Lung (tissue), 12 donors: ENCODE results near the gene MAP3K12. TPM values are rescaled to one million over a fixed set of nuclear protein-coding genes. Genes with fewer than 3 reads are reported as not detected.

ENCODE experiments used
- ATAC-seq: fragments of 200-7000 bp; cut with Tn5 transposase; one replicate; pipeline ENCODE4 v1.9.1; 2020; ENCODE audit warnings: moderate number of reproducible peaks; ENCODE audit not compliant: insufficient read depth, low FRiP score
- DNase-seq, 3 donors: peaks; one replicate each; pipeline ENCODE4 v3.0.0-alpha.2; 2013 to 2017
- H3K27ac ChIP-seq, 2 donors: one replicate each; pipeline ENCODE4 v1.5.1; 2013; ENCODE audit warnings: mild to moderate bottlenecking in 2 of 2, moderate library complexity in 2 of 2, control low read depth in 1 of 2, inconsistent platforms in 1 of 2, low read depth in 1 of 2, low read length in 1 of 2
- H3K27me3 ChIP-seq, 3 donors: one replicate each; pipeline ENCODE4 v1.5.1; 2013; ENCODE audit warnings: low read length in 2 of 3; ENCODE audit not compliant: control insufficient read depth in 3 of 3, insufficient read depth in 3 of 3
- H3K36me3 ChIP-seq, 4 donors: one replicate each; pipeline ENCODE4 v1.5.1; 2013; ENCODE audit warnings: low read length in 4 of 4, mild to moderate bottlenecking in 1 of 4, moderate library complexity in 1 of 4; ENCODE audit not compliant: control insufficient read depth in 4 of 4, insufficient read depth in 4 of 4
- H3K4me1 ChIP-seq, 5 donors: one replicate each; pipeline ENCODE4 v1.5.1; 2013; ENCODE audit warnings: low read length in 5 of 5, mild to moderate bottlenecking in 2 of 5, moderate library complexity in 1 of 5; ENCODE audit not compliant: control insufficient read depth in 5 of 5, insufficient read depth in 5 of 5
- H3K4me3 ChIP-seq: one replicate; pipeline ENCODE4 v1.5.1; 2013; ENCODE audit warnings: mild to moderate bottlenecking, control low read depth, moderate library complexity
- H3K9ac ChIP-seq, 2 donors: one replicate each; pipeline ENCODE4 v1.5.1; 2013; ENCODE audit warnings: low read length in 2 of 2, control low read depth in 1 of 2; ENCODE audit not compliant: insufficient read depth in 1 of 2
- H3K9me3 ChIP-seq, 4 donors: one replicate each; pipeline ENCODE4 v1.5.1; 2013; ENCODE audit warnings: low read length in 3 of 4, mild to moderate bottlenecking in 1 of 4, moderate library complexity in 1 of 4; ENCODE audit not compliant: control insufficient read depth in 4 of 4, insufficient read depth in 3 of 4
- WGBS, 2 donors: extraction: QIAGEN DNeasy Blood & Tissue Kit; methylation state at CpG; one replicate each; pipeline ENCODE4 v1.1.7; 2013; 5-methylcytosine and 5-hydroxymethylcytosine counted together
- polyA plus RNA-seq, 2 donors: library from polyadenylated mRNA; stranded (reverse); fragments of 200-250 nt; gene quantifications; one replicate each; pipeline ENCODE4 v1.2.1, GENCODE V29; 2013
- total RNA-seq, 2 donors: library from RNA; depleted of rRNA in 1 of 2; stranded (reverse); fragments of >200 nt in 1 of 2; gene quantifications; one replicate each; pipeline ENCODE4 v1.2.1, GENCODE V29; 2014 to 2021
- TF ChIP-seq, protein P1 (sequence below): IDR thresholded peaks from 2 replicates; pipeline ENCODE4 v1.5.1; 2012; ENCODE audit warnings: mild to moderate bottlenecking; ENCODE audit errors: control extremely low read depth, extremely low read depth
- donor health status: control.
- donor health status: control.
- donor health status: Bipolar disorder and iron deficiency.
- donor health status: healthy.
- donor health status: DM: yes; HTN: yes; CAD: no.

Gene MAP3K12
- total and polyA plus RNA-seq, 4 donors: 13.4 to 25.4 (median 20.1) TPM

DNA sequence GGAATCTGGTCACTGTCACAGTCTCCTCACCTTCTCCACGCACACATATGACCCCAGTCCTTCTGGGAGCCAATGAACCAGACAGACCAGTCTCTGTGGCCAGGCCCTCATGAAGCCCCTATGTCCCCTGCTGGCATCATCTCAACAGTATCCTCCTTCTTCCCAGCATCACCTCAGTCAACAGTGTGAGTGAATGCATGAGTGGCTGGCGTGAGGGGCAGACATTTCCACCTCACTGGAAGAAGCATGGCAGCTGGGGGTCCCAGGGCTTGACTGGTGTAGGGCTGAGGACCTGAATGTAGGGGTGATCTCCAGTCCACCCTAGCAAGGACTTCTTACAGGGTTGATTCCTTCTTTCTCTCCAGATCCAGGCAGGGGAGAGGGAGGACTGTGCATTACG, 1.8 kb downstream of the MAP3K12 start:
- Histone ChIP-seq H3K36me3 (peaks cover 0 to 3% (median 0%) of the 10 kb centered on the region in 4 donors), H3K9ac (no peak overlapping the region), H3K9me3 (no peaks in the 10 kb centered on the region), H3K27me3 (no peaks in the 10 kb centered on the region), H3K27ac (peak overlapping the region in 1 of 2 donors; percentile 66), H3K4me1 (peaks cover 5 to 56% (median 26%) of the 10 kb centered on the region in 5 donors), H3K4me3 (no peak overlapping the region)
- ATAC-seq (no peak), DNase-seq (no peak)
- TF ChIP-seq, protein P1, sequence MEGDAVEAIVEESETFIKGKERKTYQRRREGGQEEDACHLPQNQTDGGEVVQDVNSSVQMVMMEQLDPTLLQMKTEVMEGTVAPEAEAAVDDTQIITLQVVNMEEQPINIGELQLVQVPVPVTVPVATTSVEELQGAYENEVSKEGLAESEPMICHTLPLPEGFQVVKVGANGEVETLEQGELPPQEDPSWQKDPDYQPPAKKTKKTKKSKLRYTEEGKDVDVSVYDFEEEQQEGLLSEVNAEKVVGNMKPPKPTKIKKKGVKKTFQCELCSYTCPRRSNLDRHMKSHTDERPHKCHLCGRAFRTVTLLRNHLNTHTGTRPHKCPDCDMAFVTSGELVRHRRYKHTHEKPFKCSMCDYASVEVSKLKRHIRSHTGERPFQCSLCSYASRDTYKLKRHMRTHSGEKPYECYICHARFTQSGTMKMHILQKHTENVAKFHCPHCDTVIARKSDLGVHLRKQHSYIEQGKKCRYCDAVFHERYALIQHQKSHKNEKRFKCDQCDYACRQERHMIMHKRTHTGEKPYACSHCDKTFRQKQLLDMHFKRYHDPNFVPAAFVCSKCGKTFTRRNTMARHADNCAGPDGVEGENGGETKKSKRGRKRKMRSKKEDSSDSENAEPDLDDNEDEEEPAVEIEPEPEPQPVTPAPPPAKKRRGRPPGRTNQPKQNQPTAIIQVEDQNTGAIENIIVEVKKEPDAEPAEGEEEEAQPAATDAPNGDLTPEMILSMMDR: no peak
- WGBS, 2 donors: 92 to 95% methylated on average over 3 of the region's 3 CpGs

DNA sequence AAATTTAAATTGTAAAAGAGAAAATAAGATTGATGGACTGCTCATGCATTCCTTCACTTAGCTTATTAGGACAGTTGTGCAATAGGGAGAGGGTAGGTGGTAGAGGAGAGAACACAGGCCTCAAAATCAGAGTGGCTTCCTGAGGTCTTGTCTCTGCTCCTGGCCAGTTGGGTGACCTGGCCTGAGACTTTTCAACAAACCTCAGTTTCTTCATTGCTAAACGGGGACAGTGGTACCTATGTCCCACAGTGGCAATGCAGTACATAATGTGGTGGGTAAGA, 2.6 kb downstream of the MAP3K12 start:
- Histone ChIP-seq H3K4me1 (peaks cover 2 to 54% (median 28%) of the 10 kb centered on the region in 5 donors), H3K9ac (peak overlapping the region in 1 of 2 donors; percentile 8), H3K27me3 (no peaks in the 10 kb centered on the region), H3K36me3 (peaks cover 0 to 3% (median 0%) of the 10 kb centered on the region in 4 donors), H3K27ac (peak overlapping the region; percentile 3 to 21), H3K4me3 (no peak overlapping the region), H3K9me3 (no peaks in the 10 kb centered on the region)
- TF ChIP-seq, protein P1: no peak
- DNase-seq: peak in 1 of 3 donors; percentile 47
- no peak for ATAC-seq
- WGBS, 2 donors: 75 to 76% methylated on average over 1 of the region's 1 CpG

DNA sequence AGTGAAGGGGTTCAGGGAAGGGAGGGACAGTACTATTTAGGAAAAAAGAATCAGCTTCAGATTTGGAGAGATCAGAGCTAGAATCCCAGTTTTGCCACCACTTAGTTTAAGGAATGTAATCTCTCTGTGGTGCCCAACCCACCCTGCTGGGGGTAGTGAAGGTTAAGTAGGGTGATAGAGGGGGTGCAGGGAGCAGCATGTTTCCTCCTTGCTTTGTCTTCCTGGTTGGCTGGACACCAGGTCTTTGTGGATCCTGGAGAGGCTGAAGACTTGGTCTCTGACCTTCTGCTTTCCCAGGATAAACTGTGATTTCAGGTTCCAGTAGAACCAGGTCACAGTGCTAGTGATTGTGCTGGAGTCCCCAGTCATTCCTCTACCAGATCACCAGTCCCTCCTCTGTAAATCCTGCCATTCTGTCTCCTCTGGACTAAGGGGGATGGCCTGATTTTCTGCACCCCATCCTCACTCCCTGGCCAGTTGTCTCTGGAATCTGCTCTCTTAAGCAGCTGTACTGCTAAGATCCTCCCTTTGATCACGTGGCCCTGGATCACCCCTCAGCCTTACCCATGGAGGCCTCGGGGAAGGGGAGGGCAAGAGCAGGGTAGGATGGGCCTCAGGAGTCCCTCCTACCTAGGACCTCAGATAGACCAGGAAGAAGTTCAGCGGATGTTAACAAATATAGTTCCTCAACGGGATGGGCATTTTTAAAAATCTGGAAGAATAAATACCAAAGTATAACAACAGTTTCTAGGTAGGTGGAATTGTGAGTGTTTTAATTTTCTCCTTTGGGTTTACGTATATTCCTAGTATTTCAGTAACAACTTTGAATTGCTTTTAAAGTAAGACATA, 3.1 kb downstream of the MAP3K12 start:
- H3K9ac ChIP-seq: peak overlapping the region in 1 of 2 donors; percentile 51

More for the DNA sequence above, 3.1 kb downstream of the MAP3K12 start:
- Histone ChIP-seq H3K9me3 (no peaks in the 10 kb centered on the region), H3K36me3 (peaks cover 0 to 3% (median 0%) of the 10 kb centered on the region in 4 donors), H3K4me3 (no peak overlapping the region), H3K27ac (peak overlapping the region in 1 of 2 donors; percentile 14), H3K27me3 (no peaks in the 10 kb centered on the region), H3K4me1 (peaks cover 0 to 52% (median 25%) of the 10 kb centered on the region in 5 donors)
- DNase-seq (peak; percentile 85 to 92 (median 89)), ATAC-seq (no peak)
- TF ChIP-seq, protein P1: no peak
- WGBS, 2 donors: 37 to 40% methylated on average over 5 of the region's 5 CpGs
